BLaER1 (cell line): ENCODE measurements around the gene ORM2.

Source experiments
- H3K27ac ChIP-seq: shearing (Covaris generic); formaldehyde crosslinking; 2 replicates; pipeline ENCODE4 v1.8.1; 2022
- H3K27me3 ChIP-seq: shearing (Covaris generic); formaldehyde crosslinking; 2 replicates; pipeline ENCODE4 v1.8.1; 2022
- H3K36me3 ChIP-seq: shearing (Covaris generic); formaldehyde crosslinking; 2 replicates; pipeline ENCODE4 v1.8.1; 2022
- H3K4me1 ChIP-seq: shearing (Covaris generic); formaldehyde crosslinking; 2 replicates; pipeline ENCODE4 v1.8.1; 2022
- H3K4me2 ChIP-seq: shearing (Covaris generic); formaldehyde crosslinking; 2 replicates; pipeline ENCODE4 v1.8.1; 2022
- H3K4me3 ChIP-seq: shearing (Covaris generic); formaldehyde crosslinking; 2 replicates; pipeline ENCODE4 v1.8.1; 2022
- H3K9ac ChIP-seq: shearing (Covaris generic); formaldehyde crosslinking; 2 replicates; pipeline ENCODE4 v1.8.1; 2022
- H3K9me3 ChIP-seq: shearing (Covaris generic); formaldehyde crosslinking; 2 replicates; pipeline ENCODE4 v1.8.1; 2022
- H4K20me1 ChIP-seq: shearing (Covaris generic); formaldehyde crosslinking; 2 replicates; pipeline ENCODE4 v1.8.1; 2022
- Cebpa-rat ChIP-seq: shearing (Covaris generic); IDR thresholded peaks from 2 replicates; pipeline ENCODE4 v1.8.1; 2022

ORM2 gene

DNA sequence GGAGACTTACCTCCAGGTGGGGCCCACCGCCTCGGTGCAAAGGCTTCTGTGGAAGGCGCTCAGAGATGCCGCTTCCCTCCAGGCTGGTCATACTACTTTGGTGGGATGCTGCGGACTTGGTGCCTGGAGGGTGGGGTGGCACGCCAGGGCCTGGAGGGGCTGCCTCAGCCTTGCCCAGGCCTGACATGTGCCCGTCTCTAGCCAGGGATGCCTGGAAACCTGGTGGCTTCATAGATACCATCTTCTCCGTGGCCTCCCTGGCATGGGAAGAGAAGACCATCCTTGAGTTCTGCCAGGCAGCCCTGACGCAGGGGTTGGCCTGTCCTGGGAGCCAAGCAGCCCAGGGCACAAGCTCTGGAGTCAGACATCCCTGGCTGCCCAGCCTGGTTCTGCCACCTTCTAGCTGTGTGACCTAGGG lies 28.3 kb downstream of the ORM2 start:
- TF ChIP-seq Cebpa-rat, result no peak
- peaks cover 97% of the 10 kb centered on the region for H3K36me3 ChIP-seq

DNA sequence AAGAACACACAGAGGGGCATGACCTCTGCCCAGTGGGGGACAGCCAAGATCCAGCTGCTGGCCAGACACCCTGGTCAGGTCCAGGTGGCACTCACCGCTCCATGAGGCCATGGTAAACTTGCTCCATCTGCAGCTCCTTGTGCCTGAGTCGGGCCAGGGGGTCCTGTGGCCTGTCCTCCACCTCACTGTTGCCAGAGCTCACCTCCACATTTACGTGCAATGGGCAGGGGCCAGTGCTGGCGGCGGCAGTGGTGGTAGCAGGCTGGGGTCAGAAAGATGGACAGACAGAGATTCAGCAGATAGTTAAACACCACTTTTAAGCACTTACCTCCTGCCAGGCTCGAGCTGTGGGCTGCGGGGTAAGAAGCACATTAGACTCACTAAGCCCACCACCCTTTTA lies 30.1 kb downstream of the ORM2 start:
- no peak for TF ChIP-seq Cebpa-rat

More for the DNA sequence above, 28.3 kb downstream of the ORM2 start:
- peaks cover 32% of the 10 kb centered on the region; the same call in 1 of the 2 replicates for H4K20me1 ChIP-seq
- 0 out of 2 replicates have a peak overlapping the region, but pooled peaks have one; percentile 19 for H3K27ac ChIP-seq
- no peak overlapping the region for H3K4me3 ChIP-seq
- peaks cover 15% of the 10 kb centered on the region for H3K4me1 ChIP-seq
- no peak overlapping the region for H3K9ac ChIP-seq
- H3K9me3 ChIP-seq, result no peaks in the 10 kb centered on the region
- no peak overlapping the region for H3K4me2 ChIP-seq
- H3K27me3 ChIP-seq, result no peaks in the 10 kb centered on the region

DNA sequence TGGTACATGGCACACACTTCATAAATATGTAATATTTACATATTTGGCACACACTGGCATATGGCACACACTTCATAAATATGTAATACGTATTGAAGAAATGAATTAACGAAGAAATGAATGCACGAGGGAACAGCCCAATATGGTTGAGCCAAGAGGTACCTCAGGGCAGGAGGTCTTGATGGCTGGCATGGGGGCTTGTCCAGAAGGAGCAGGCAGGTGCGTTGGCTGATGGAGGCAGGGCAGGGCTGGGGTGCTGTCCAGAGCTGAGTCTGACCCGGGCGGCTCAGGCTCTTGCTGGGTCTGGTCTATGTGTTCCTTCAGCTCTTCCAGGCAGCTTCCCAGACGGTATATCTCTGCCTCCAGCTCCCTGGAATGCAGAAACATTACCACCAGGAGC lies 31.9 kb downstream of the ORM2 start:
- H3K27ac ChIP-seq, result peak overlapping the region; percentile 81
- H3K36me3 ChIP-seq, result peaks cover 93% of the 10 kb centered on the region
- no peak overlapping the region for H3K9ac ChIP-seq
- H3K27me3 ChIP-seq, result no peaks in the 10 kb centered on the region
- no peak overlapping the region for H3K4me2 ChIP-seq
- peaks cover 51% of the 10 kb centered on the region for H3K4me1 ChIP-seq
- H3K9me3 ChIP-seq, result no peaks in the 10 kb centered on the region
- H3K4me3 ChIP-seq, result no peak overlapping the region
- peaks cover 24% of the 10 kb centered on the region; the same call in 1 of the 2 replicates for H4K20me1 ChIP-seq
- TF ChIP-seq Cebpa-rat, result no peak

More for the DNA sequence above, 30.1 kb downstream of the ORM2 start:
- H3K4me3 ChIP-seq, result no peak overlapping the region
- H3K9me3 ChIP-seq, result no peaks in the 10 kb centered on the region
- no peak overlapping the region for H3K9ac ChIP-seq
- no peak overlapping the region for H3K4me2 ChIP-seq
- H4K20me1 ChIP-seq, result peaks cover 32% of the 10 kb centered on the region; the same call in 1 of the 2 replicates
- peaks cover 100% of the 10 kb centered on the region for H3K36me3 ChIP-seq
- H3K27ac ChIP-seq, result peak overlapping the region; percentile 5; the same call in 1 of the 2 replicates
- no peaks in the 10 kb centered on the region for H3K27me3 ChIP-seq
- H3K4me1 ChIP-seq, result peaks cover 34% of the 10 kb centered on the region

DNA sequence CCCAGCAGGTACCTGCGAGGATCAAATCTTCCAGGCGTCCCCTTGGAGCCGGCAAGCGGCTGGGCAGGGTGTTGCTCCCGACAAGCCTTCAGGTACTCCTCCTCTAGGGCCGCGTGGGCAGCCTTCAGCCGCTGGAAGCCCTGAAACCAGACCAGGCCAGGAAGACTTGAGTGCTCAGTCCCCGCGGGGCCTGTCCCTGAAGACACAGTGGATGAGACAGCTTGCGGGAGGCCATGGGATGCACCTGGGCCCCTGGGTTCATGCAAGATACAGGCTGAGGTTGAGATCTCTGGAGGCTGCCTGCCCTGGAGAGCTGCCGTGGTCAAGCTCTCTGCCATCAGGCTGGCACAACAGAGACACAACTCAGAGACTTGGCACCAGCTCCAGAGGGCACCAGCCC lies 32.7 kb downstream of the ORM2 start:
- TF ChIP-seq Cebpa-rat, result no peak
- H4K20me1 ChIP-seq, result 0 out of 2 replicates have a peak, but pooled peaks cover 17% of the 10 kb centered on the region
- H3K4me3 ChIP-seq, result no peak overlapping the region
- peak overlapping the region; percentile 81 for H3K27ac ChIP-seq
- peak overlapping the region; percentile 98 for H3K4me2 ChIP-seq
- peaks cover 59% of the 10 kb centered on the region for H3K4me1 ChIP-seq
- H3K27me3 ChIP-seq, result no peaks in the 10 kb centered on the region
- peak overlapping the region; percentile 52 for H3K9ac ChIP-seq
- H3K36me3 ChIP-seq, result peaks cover 89% of the 10 kb centered on the region
- H3K9me3 ChIP-seq, result no peaks in the 10 kb centered on the region

DNA sequence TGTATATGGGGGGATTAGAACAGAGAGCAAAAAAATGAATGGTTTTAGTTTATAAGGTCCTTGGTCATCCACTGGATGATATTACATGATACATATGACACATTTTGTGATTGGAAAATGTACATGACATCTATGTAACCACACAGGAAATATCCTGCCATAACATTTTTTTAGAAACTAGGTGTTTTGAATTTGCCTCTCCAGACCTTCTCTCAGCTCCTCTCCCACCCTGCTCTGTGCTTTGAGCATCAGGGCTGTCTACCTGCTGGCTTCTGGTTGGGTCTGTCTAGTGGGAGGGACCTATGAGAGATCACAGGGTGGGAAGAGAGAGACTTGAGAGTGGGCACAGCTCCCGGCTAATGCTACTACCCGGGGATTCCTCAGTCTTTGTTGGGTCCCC lies 33.8 kb downstream of the ORM2 start:
- H4K20me1 ChIP-seq, result 0 out of 2 replicates have a peak, but pooled peaks cover 8% of the 10 kb centered on the region
- peaks cover 70% of the 10 kb centered on the region for H3K4me1 ChIP-seq
- H3K27me3 ChIP-seq, result no peaks in the 10 kb centered on the region
- H3K36me3 ChIP-seq, result peaks cover 89% of the 10 kb centered on the region
- no peak overlapping the region for H3K4me3 ChIP-seq
- H3K9ac ChIP-seq, result peak overlapping the region; percentile 52
- peak overlapping the region; percentile 81 for H3K27ac ChIP-seq
- no peak for TF ChIP-seq Cebpa-rat
- no peaks in the 10 kb centered on the region for H3K9me3 ChIP-seq
- H3K4me2 ChIP-seq, result peak overlapping the region; percentile 98

DNA sequence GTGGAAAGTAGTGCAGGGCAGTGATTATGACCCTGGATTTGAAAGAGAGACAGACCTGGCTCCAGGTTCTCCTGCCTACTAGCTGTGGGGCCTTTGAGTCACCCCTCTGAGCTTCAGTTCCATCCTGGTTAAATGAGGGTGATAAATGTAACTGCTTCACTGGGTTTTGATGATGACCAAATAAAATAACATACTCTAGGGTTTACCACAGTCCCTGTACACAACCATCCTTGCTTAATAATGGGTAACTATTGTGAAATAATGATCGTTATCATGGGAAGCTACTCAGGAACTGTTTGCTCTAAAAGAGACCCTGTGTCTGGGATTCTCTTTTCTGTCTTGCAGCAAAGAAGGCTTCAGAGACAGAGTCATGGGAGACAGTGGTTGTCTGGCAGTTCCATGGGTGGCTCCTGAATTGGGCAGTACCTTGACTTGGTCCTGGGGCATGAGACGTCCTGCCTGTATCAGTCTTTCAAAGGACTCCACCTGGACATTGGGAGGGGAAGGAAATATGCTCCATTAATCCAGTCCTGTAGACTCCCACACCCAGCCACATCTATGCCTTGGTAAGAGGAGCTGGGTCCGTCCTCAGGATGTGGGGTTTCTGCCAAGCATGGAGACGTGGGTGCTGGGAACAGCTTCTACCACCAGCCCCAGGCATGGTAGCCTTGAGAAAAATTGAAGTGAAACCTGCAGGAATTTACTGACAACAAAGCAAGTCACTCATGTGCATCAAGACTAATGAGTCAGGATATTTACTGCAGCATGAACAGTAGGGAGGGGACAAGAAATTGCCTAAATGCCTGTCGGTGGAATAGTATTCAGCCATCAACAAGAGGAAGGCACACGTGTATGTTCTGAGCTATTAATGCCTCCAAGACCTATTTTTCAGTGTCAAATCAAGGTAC lies 34.7 kb downstream of the ORM2 start:
- H3K27ac ChIP-seq, result peak overlapping the region; percentile 81
- H4K20me1 ChIP-seq, result 0 out of 2 replicates have a peak, but pooled peaks cover 2% of the 10 kb centered on the region
- peak; percentile 90 for TF ChIP-seq Cebpa-rat
- H3K27me3 ChIP-seq, result no peaks in the 10 kb centered on the region
- H3K9ac ChIP-seq, result peak overlapping the region; percentile 52
- H3K4me1 ChIP-seq, result peaks cover 79% of the 10 kb centered on the region
- H3K36me3 ChIP-seq, result peaks cover 87% of the 10 kb centered on the region
- no peaks in the 10 kb centered on the region for H3K9me3 ChIP-seq
- peak overlapping the region; percentile 98 for H3K4me2 ChIP-seq
- no peak overlapping the region for H3K4me3 ChIP-seq

DNA sequence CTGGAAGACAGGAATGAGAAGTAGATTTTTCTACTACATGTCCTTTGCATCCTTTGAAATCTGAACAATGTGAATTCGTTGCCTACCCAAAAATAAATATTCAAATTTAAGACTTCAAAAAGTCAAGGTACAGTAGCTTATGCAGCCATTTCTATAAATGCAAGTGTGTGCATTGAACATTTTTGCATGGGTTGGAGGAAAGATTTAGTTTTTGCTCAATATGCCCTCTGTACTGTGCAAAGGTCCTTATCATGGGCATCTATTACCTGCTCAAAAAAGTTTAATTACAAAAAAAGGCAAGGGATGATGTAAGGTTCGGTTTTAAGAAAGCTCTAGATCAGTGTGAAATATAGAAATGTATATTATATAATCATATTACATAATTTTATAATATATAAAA lies 35.5 kb downstream of the ORM2 start:
- Histone ChIP-seq H3K9me3 (no peaks in the 10 kb centered on the region), H3K4me3 (no peak overlapping the region), H3K4me2 (peak overlapping the region; percentile 98), H3K27me3 (no peaks in the 10 kb centered on the region), H3K27ac (peak overlapping the region; percentile 81; the same call in 1 of the 2 replicates), H3K4me1 (peaks cover 87% of the 10 kb centered on the region), H3K36me3 (peaks cover 79% of the 10 kb centered on the region), H3K9ac (no peak overlapping the region), H4K20me1 (no peaks in the 10 kb centered on the region)
- TF ChIP-seq Cebpa-rat, result no peak

DNA sequence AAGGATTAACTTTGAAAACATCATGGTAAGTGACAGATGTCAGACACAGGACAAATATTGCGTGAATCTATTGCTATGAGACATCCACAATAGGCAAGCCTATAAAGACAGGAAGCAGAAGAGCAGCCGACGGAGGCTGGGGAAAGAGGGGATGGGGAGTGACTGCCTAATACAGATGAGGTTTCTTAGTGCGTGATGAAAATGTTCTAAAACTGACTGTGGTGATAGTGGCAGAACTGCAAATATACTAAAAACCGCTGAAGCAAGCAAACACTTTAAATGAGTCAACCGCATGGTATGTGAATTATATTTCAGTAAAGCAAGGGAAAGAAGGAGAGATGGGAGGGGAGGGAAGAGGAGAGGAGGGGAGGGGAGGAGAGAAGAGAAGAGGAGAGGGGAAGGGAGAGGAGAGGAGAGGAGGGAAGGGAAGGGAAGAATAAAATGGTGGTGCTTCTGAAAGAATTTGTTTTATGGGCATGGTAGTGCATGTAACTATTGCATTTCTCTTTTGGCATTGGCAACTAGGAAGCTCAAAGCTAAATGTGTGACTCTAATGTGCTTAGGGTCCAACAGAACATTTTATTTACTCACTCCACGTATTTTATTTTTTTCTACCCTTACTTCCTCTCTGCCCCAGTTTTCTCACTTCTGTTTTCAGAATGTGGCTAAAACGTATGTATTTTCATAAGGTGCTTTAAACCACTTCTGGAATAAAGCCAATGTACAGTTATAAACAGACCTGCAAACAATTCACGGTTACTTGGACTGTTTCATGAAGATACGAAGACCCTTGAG lies 36.9 kb downstream of the ORM2 start:
- no peaks in the 10 kb centered on the region for H3K27me3 ChIP-seq
- no peaks in the 10 kb centered on the region for H3K9me3 ChIP-seq
- peaks cover 69% of the 10 kb centered on the region for H3K36me3 ChIP-seq
- no peaks in the 10 kb centered on the region for H4K20me1 ChIP-seq
- H3K9ac ChIP-seq, result peak overlapping the region; percentile 70
- TF ChIP-seq Cebpa-rat, result no peak
- H3K4me1 ChIP-seq, result peaks cover 100% of the 10 kb centered on the region
- H3K4me2 ChIP-seq, result peak overlapping the region; percentile 98
- peak overlapping the region; percentile 34; the same call in 1 of the 2 replicates for H3K4me3 ChIP-seq
- H3K27ac ChIP-seq, result peak overlapping the region; percentile 100

DNA sequence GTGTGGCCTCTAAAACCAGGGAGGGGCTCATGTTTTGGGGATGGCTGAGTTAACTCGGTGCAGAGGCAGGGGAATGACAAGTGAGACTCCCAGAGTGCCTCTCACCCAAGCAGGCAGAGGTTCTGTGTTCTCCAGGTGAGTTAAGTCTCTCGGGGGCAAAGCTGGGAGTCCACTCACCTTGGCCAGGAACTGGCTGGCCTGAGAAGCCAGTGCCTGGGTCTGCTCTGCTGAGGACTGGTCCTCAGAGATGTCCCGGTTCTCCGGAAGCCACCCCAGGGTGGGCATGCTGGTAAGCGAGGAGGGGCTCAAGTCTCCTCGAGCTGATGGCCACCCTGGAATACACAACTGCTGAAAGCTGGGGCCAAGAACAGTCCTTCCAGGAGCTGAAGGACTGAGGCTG lies 37.7 kb downstream of the ORM2 start:
- H3K9me3 ChIP-seq, result no peaks in the 10 kb centered on the region
- H3K4me2 ChIP-seq, result peak overlapping the region; percentile 98
- H3K4me3 ChIP-seq, result peak overlapping the region; percentile 34; the same call in 1 of the 2 replicates
- H3K36me3 ChIP-seq, result peaks cover 62% of the 10 kb centered on the region
- H4K20me1 ChIP-seq, result no peaks in the 10 kb centered on the region
- no peaks in the 10 kb centered on the region for H3K27me3 ChIP-seq
- H3K9ac ChIP-seq, result peak overlapping the region; percentile 70
- peaks cover 100% of the 10 kb centered on the region for H3K4me1 ChIP-seq
- no peak for TF ChIP-seq Cebpa-rat
- peak overlapping the region; percentile 100 for H3K27ac ChIP-seq
